H1 (cell line): ENCODE measurements around the gene FRMD4B. TPM values are rescaled to one million over a fixed set of nuclear protein-coding genes. Genes with fewer than 3 reads are reported as not detected.

Experiments
- CTCF ChIA-PET: fragments of 300-600 bp; sonication (Branson Sonifier 250); formaldehyde crosslinking; loops from one replicate; lab custom pipeline; 2021; ENCODE audit not compliant: partially characterized antibody; lab: Charles Lee
- POLR2A ChIA-PET: fragments of 300-600 bp; sonication (Branson Sonifier 250); formaldehyde crosslinking; loops from one replicate; lab custom pipeline; 2021; ENCODE audit warnings: inconsistent platforms; ENCODE audit not compliant: partially characterized antibody; lab: Charles Lee
- DNase-seq, 2 experiments: peaks; one replicate each; pipeline versions ENCODE4 v3.0.0 to v3.0.0-alpha.2; 2010 to 2022; ENCODE audit warnings: low spot score in 2 of 2, low read depth in 1 of 2, mixed read lengths in 1 of 2
- FAIRE-seq: peaks from 2 replicates; lab custom pipeline; 2011; peaks lifted over from hg19 to GRCh38; lab: Jason Lieb, UNC
- H2AFZ ChIP-seq: 2 replicates; pipeline ENCODE4 v1.8.1; 2012; ENCODE audit warnings: low read length, inconsistent platforms
- H2AK5ac ChIP-seq: 2 replicates; pipeline ENCODE4 v1.6.1; 2013; ENCODE audit warnings: low read depth, low read length
- H2BK120ac ChIP-seq: replicated peaks from 2 replicates; pipeline ENCODE3; 2013; ENCODE audit warnings: low read depth, low read length, inconsistent platforms
- H2BK12ac ChIP-seq: 2 replicates; pipeline ENCODE4 v1.6.1; 2013; ENCODE audit warnings: low read depth, low read length
- H2BK15ac ChIP-seq: 2 replicates; pipeline ENCODE4 v1.6.1; 2013; ENCODE audit warnings: low read length
- H2BK20ac ChIP-seq: 2 replicates; pipeline ENCODE4 v1.6.1; 2013; ENCODE audit warnings: low read length
- H2BK5ac ChIP-seq: 2 replicates; pipeline ENCODE4 v1.6.1; 2013; ENCODE audit warnings: low read depth, low read length
- H3K14ac ChIP-seq: 2 replicates; pipeline ENCODE4 v1.6.1; 2013; ENCODE audit warnings: inconsistent platforms; ENCODE audit not compliant: insufficient read length
- H3K18ac ChIP-seq: 2 replicates; pipeline ENCODE4 v1.6.1; 2013; ENCODE audit warnings: low read length; ENCODE audit errors: extremely low read depth
- H3K23ac ChIP-seq: 2 replicates; pipeline ENCODE4 v1.6.1; 2013; ENCODE audit warnings: inconsistent platforms; ENCODE audit not compliant: insufficient read length
- H3K23me2 ChIP-seq: 2 replicates; pipeline ENCODE4 v1.6.1; 2013; ENCODE audit warnings: low read depth, low read length
- H3K27ac ChIP-seq: 2 replicates; pipeline ENCODE4 v1.6.1; 2011; ENCODE audit warnings: low read depth, low read length, inconsistent platforms
- H3K27me3 ChIP-seq, 4 experiments: replicated peaks in 1 of 4; 1 replicate in 1 of 4; 2 replicates in 3 of 4; pipeline versions ENCODE4 v1.6.1 to v1.8.1; 2011 to 2013; ENCODE audit warnings: low read length in 3 of 4, mild to moderate bottlenecking in 3 of 4, inconsistent platforms in 2 of 4, mixed read lengths in 2 of 4, moderate library complexity in 1 of 4; ENCODE audit not compliant: control insufficient read depth in 3 of 4, insufficient read depth in 3 of 4; ENCODE audit errors: extremely low read depth in 1 of 4
- H3K36me3 ChIP-seq, 4 experiments: 2 replicates each; pipeline versions ENCODE4 v1.6.1 to v1.8.1; 2011 to 2013; ENCODE audit warnings: mild to moderate bottlenecking in 4 of 4, low read length in 3 of 4, moderate library complexity in 2 of 4, control low read depth in 1 of 4, inconsistent platforms in 1 of 4; ENCODE audit not compliant: insufficient read depth in 4 of 4, control insufficient read depth in 2 of 4
- H3K4ac ChIP-seq: replicated peaks from 2 replicates; pipeline ENCODE3; 2013; ENCODE audit warnings: low read length, low read depth, mixed read lengths, inconsistent platforms; ENCODE audit not compliant: insufficient read length
- H3K4me1 ChIP-seq, 4 experiments: replicated peaks in 1 of 4; 1 replicate in 1 of 4; 2 replicates in 3 of 4; pipeline versions ENCODE4 v1.6.1 to v1.8.1; 2011 to 2013; ENCODE audit warnings: low read length in 3 of 4, inconsistent platforms in 2 of 4, mixed read lengths in 1 of 4; ENCODE audit not compliant: insufficient read depth in 4 of 4, control insufficient read depth in 3 of 4
- H3K4me2 ChIP-seq, 2 experiments: 2 replicates each; pipeline versions ENCODE4 v1.6.1 to v1.8.1; 2011 to 2013; ENCODE audit warnings: low read depth in 2 of 2, low read length in 2 of 2, control low read depth in 1 of 2, inconsistent platforms in 1 of 2, mild to moderate bottlenecking in 1 of 2; ENCODE audit not compliant: insufficient read depth in 1 of 2
- H3K4me3 ChIP-seq, 4 experiments: fragments of 200-600, 300-600 bp in 1 of 4; sonication (generic), shearing (Covaris generic), sonication (Bioruptor Twin) in 1 of 4; 2 replicates each; pipeline versions ENCODE4 v1.5.1 to v1.8.1; 2011 to 2016; ENCODE audit warnings: low read length in 4 of 4, low read depth in 3 of 4, control low read depth in 2 of 4, inconsistent platforms in 2 of 4, mild to moderate bottlenecking in 2 of 4, mixed read lengths in 1 of 4, moderate library complexity in 1 of 4; ENCODE audit not compliant: insufficient read depth in 2 of 4; ENCODE audit errors: extremely low read depth in 1 of 4
- H3K56ac ChIP-seq: replicated peaks from 2 replicates; pipeline ENCODE3; 2013; ENCODE audit warnings: low read depth, mild to moderate bottlenecking, mixed read lengths, low read length, inconsistent platforms; ENCODE audit not compliant: insufficient read length
- H3K79me1 ChIP-seq: 2 replicates; pipeline ENCODE4 v1.6.1; 2013; ENCODE audit warnings: low read depth, low read length, control low read depth
- H3K79me2 ChIP-seq, 2 experiments: 2 replicates each; pipeline versions ENCODE4 v1.6.1 to v1.8.1; 2012 to 2013; ENCODE audit warnings: low read length in 2 of 2, mild to moderate bottlenecking in 2 of 2, inconsistent platforms in 1 of 2; ENCODE audit not compliant: insufficient read depth in 2 of 2, control insufficient read depth in 1 of 2
- H3K9ac ChIP-seq, 4 experiments: replicated peaks in 1 of 4; 1 replicate in 1 of 4; 2 replicates in 3 of 4; pipeline versions ENCODE4 v1.6.1 to v1.8.1; 2011 to 2013; ENCODE audit warnings: low read depth in 3 of 4, low read length in 3 of 4, control low read depth in 2 of 4, mild to moderate bottlenecking in 2 of 4, moderate library complexity in 2 of 4, inconsistent platforms in 1 of 4; ENCODE audit errors: extremely low read depth in 1 of 4
- H3K9me3 ChIP-seq, 2 experiments: 2 replicates each; pipeline versions ENCODE4 v1.6.1 to v1.8.1; 2012 to 2013; ENCODE audit warnings: mild to moderate bottlenecking in 2 of 2, moderate library complexity in 2 of 2, control low read depth in 1 of 2, inconsistent platforms in 1 of 2, low read depth in 1 of 2, low read length in 1 of 2, mixed read lengths in 1 of 2; ENCODE audit not compliant: insufficient read depth in 2 of 2
- H4K20me1 ChIP-seq, 2 experiments: replicated peaks in 1 of 2; 2 replicates each; pipeline versions ENCODE3 to v1.8.1; 2011 to 2013; ENCODE audit warnings: inconsistent platforms in 2 of 2, low read length in 2 of 2, mild to moderate bottlenecking in 1 of 2; ENCODE audit not compliant: insufficient read depth in 2 of 2, control insufficient read depth in 1 of 2
- H4K5ac ChIP-seq: 2 replicates; pipeline ENCODE4 v1.6.1; 2013; ENCODE audit warnings: low read length, low read depth, mixed read lengths, inconsistent platforms; ENCODE audit not compliant: insufficient read length
- H4K8ac ChIP-seq: 2 replicates; pipeline ENCODE4 v1.8.0; 2013; ENCODE audit warnings: mild to moderate bottlenecking, moderate library complexity, low read length, inconsistent platforms; ENCODE audit not compliant: insufficient read depth; ENCODE audit errors: extremely low read depth
- H4K91ac ChIP-seq: replicated peaks from 2 replicates; pipeline ENCODE3; 2013; ENCODE audit warnings: low read length, mixed read lengths, inconsistent platforms; ENCODE audit not compliant: insufficient read length
- ASH2L ChIP-seq: fragments of 200-600, 300-600 bp; sonication (generic); IDR thresholded peaks from one replicate; pipeline ENCODE4 v1.7.1; 2017; ENCODE audit warnings: low read length
- JUN ChIP-seq: IDR thresholded peaks from 2 replicates; pipeline ENCODE4 v1.6.1; 2011; ENCODE audit warnings: low read depth, mild to moderate bottlenecking, improper control_type of control experiment, low read length
- RXRA ChIP-seq: IDR thresholded peaks from 2 replicates; pipeline ENCODE4 v1.6.1; 2011; ENCODE audit warnings: low read depth, mild to moderate bottlenecking, low read length, moderate library complexity; ENCODE audit not compliant: insufficient read depth
- SIN3A ChIP-seq, 2 experiments: IDR thresholded peaks in 1 of 2; conservative IDR thresholded peaks in 1 of 2; 2 replicates each; pipeline ENCODE4 v1.6.1; 2011 to 2012; ENCODE audit warnings: low read length in 2 of 2, improper control_type of control experiment in 1 of 2, low read depth in 1 of 2, mild to moderate bottlenecking in 1 of 2
- WGBS, 2 experiments: shearing (Covaris generic) in 1 of 2; methylation state at CpG; one replicate each; pipeline versions ENCODE4 v1.1.6 to v1.1.7; 2013 to 2015; ENCODE audit warnings: low lambda C conversion rate in 2 of 2, mixed read lengths in 2 of 2, inconsistent platforms in 1 of 2, low coverage in 1 of 2, missing lambda C conversion rate in 1 of 2; ENCODE audit not compliant: insufficient replicate concordance in 2 of 2, insufficient coverage in 1 of 2, insufficient read length in 1 of 2; ENCODE audit errors: extremely low coverage in 1 of 2, missing lambda C conversion rate in 1 of 2; 5-methylcytosine and 5-hydroxymethylcytosine counted together
- polyA plus RNA-seq, 7 experiments: library from polyadenylated mRNA; depleted of rRNA in 3 of 7; stranded (reverse) in 5 of 7; unstranded in 2 of 7; fragments of >200 nt in 5 of 7; fragments of 200-250 nt in 2 of 7; gene quantifications; 1 replicate in 5 of 7; 2 replicates in 1 of 7; 4 replicates in 1 of 7; pipeline versions ENCODE4 v1.2.1 to v1.2.3, GENCODE V29; 2011 to 2013; ENCODE audit warnings: missing spikeins in 2 of 7, mixed read lengths in 2 of 7
- total RNA-seq: library from RNA; stranded (reverse); fragmentation: NEBNext Ultra II Directional; extraction: Animal tissue kit (Norgen Biotek cat#: 25700); gene quantifications from 2 replicates; pipeline ENCODE4 v1.2.1, GENCODE V29; 2021

The FRMD4B gene
- total and polyA plus RNA-seq, 2 of the 8 experiments (the other 6 are each of a cell fraction or from before 2014, with no cell fraction given): 2.7 to 7.2 TPM

DNA sequence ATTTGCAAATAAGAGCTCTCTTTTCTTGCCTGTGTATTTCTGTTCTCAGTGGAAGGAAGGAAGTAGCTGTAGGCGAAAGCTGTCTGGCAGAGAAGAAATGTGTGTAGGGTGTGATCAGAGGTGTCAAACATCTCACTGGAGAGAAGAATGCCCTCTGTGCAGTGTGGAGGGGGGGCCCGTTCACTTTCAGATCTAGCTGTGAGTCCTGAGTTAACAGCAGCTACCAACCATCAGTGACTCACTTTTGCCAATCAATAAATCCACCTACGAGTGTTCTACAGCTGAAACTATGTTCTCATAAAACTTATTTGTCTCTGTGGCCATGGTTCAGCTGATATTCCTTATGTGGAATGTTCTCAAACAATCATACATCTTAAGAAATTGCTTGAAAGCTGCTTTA lies 103.7 kb downstream of the FRMD4B start:
- POLR2A ChIA-PET: no interaction called here
- Histone ChIP-seq H3K36me3 (no peaks in the 10 kb centered on the region), H2BK12ac (no peak overlapping the region), H3K27ac (no peak overlapping the region), H3K9me3 (no peaks in the 10 kb centered on the region; a peak in 1 of 4 replicates), H3K27me3 (no peaks in the 10 kb centered on the region; a peak in 1 of 7 replicates), H3K79me2 (no peaks in the 10 kb centered on the region), H3K14ac (no peak overlapping the region), H3K18ac (no peak overlapping the region), H3K23ac (no peak overlapping the region), H3K4ac (no peak overlapping the region), H3K4me3 (no peak overlapping the region), H2AFZ (no peak overlapping the region), H2BK120ac (no peak overlapping the region), H3K4me2 (no peak overlapping the region), H3K79me1 (no peaks in the 10 kb centered on the region), H4K5ac (no peak overlapping the region), H4K8ac (no peak overlapping the region), H3K4me1 (peaks cover 0 to 2% (median under 1%) of the 10 kb centered on the region in 4 experiments; a peak in 2 of 7 replicates), H3K9ac (no peak overlapping the region), H2BK5ac (no peak overlapping the region), H4K20me1 (no peaks in the 10 kb centered on the region), H2AK5ac (no peak overlapping the region), H4K91ac (no peak overlapping the region), H2BK15ac (no peak overlapping the region), H2BK20ac (no peak overlapping the region), H3K23me2 (no peaks in the 10 kb centered on the region), H3K56ac (no peak overlapping the region)
- FAIRE-seq (no peak), DNase-seq (no peak)
- CTCF ChIA-PET: interaction anchor here (0.8 to 2.1 kb wide), 5 partner anchors 9 to 120 kb away, joined by 3 to 9 read pairs (median 3); no protein-coding TSS in a partner anchor
- 82% methylated on average over 3 of the region's 3 CpGs; no CpG with 5 or more reads in 1 of the 2 experiments for WGBS, 2 experiments
- TF ChIP-seq JUN (no peak), RXRA (no peak), SIN3A (conservative IDR thresholded peaks at IDR 0.05 in 1 of 2, IDR thresholded peaks at IDR 0.05 in 1 of 2; ENCODE audit: low read depth in 1 of 2, low read length in 2 of 2) (no peak), ASH2L (no peak)
